HG03571 (cell line): ENCODE data around the gene SLC2A2.
"Not testable (repeated sequence)": the region's sequence is repeated elsewhere in the genome, so short reads cannot be mapped to it uniquely, and the experiment has no call there.

Experiments
- ATAC-seq: cut with Tn5 transposase; IDR thresholded peaks from one replicate; pipeline ENCODE4 v1.9.1; 2021; ENCODE audit not compliant: unreplicated experiment

SLC2A2 gene

DNA sequence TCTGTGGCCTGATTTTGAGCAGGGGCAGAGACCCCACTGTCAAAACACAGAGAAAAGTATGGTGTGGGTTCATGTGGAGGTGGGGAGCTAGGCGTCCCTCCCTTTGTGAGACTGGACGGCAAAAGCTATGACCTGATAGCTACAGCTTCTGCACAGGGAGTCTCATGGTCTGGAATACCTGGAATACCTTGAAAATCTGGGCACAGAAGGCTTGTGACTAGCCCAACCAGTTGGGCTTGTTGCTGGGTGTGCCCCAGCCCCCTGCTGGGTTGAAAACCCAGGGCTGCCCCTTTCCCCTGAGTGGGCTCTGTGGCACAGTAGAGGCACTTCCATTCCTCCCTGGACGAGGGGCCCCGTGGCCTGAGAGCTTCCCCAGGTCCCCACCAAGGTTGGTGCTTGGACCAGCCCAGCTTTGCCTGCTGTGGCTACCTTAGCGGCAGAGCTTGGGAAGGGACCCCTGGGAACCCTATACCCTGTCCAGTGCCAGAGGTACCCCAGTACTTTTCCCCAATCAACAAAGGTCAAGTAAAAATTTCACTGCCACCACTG lies 37.3 kb downstream of the SLC2A2 start:
- no peak for ATAC-seq

DNA sequence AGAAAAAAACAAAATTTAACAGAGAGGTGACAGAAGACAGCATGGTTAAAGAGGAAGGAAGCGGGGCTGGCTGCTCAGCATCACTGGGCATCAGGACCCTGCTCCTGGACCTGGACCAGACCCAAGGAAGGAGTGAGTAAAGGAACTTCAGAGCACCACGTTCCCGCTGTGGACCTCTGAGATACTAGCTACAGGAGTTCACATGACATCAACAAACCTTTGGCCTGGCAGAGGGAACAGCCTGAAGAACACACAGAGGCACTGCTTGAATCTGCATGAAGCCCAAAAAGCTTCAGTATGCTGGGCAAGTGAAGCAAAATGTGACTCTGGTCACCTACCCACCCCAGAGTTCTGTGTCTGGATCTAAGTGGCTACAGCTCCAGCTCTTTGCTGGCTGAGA lies 38.1 kb downstream of the SLC2A2 start:
- no peak for ATAC-seq

DNA sequence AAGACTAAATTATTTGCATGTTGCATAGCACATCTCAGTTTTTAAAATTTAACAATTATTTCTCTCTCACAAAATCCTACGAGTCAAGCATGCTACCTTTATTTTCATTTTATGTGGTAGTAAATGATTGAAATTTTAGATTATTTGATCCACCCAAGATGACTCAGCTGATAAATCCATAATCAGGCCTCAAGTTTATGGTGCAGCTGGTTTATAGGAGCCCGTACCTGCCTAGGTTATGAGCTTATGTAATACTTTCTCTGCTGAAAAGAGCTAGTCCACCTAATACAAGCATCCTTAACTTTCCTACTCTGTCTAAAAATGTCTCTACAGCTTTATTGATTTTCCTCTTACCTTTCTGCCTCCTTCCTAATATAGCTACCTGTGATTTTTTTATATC lies 41.2 kb downstream of the SLC2A2 start:
- no peak for ATAC-seq

DNA sequence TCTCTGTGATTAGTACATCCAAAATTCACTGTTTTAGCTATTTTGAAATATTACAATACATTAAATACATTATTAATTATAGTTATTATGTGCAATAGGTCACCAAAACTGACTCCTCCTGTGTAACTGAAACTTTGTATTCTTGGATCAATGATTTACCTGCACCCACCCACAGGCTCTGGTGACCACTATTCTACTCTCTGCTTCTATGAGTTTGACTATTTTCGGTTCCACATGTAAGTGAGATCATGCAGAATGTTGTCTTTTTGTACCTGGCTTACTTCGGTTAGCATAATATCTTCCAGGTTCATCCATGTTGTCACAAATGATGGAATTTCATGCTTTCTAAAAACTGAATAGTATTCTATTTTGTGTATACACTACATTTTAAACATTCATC lies 43.8 kb downstream of the SLC2A2 start:
- ATAC-seq: peak; percentile 99

DNA sequence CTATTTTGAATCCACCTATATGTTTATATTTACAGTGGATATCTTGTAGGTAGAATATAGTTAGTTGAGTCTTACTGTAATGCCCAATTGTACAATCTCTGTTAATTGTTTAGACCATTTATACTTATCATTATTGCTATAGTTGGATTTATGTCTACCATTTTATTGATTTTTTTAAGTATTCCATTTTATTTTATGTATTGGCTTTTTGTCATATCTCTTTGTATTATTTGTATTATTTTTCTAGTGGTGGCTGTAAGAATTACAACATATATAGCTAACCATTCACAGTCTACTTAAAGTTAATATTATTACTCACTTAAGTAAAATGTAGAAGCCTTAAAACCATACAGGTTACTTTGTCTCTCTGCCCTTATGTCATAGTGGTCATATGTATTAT lies 46.1 kb downstream of the SLC2A2 start:
- ATAC-seq: no peak

DNA sequence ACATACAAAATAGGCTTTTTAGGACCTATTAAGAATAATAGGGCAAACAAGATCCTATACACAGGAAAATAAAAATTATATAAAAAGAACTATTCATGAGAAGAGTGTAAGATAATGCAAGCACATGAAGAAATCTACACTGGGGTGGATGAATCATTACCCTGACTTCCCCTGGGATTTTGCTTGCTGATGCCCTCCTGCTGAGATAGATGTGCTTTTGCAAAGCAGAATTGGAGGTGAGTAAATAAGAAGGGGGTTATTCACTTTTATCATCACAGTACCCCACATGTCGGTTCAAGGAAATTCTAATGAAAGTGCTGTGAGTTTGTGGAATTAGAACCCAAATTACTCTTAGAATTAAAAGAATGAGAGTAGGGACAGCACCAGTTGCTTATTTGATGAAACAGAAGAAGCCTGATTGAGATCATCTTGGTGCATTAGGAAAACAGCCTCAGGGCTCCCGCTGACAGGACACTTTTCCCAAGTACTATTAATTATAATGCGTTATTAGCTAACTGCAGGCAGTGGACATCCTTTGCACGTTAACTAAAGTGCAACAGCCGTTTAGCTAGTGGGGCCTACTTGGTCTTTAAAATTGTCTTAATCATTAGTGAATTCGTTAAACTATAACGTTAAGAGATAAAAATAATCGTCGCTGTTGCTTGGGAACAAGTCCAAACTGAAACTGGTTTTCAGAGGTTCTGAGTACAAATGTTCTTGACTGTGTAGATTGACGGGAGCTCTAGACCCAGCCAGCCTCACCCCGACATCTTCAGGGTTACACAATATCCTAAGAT lies 48.4 kb downstream of the SLC2A2 start:
- no peak for ATAC-seq

DNA sequence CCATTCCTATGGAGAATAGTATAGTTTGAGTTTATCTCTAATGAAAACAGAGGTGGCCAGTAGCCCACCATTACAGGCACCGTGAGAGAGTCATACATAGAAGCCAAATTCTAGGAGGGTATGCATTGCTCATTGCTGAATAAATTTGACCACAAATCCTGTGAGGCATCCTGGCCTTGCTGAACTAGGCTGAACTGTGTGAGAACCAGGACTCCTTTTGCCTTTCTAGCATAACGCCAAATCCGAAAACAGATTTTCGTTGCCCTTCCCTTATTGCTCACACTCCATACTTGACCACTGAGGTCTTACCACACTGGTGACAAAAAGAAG lies 50.4 kb downstream of the SLC2A2 start:
- ATAC-seq: no peak

DNA sequence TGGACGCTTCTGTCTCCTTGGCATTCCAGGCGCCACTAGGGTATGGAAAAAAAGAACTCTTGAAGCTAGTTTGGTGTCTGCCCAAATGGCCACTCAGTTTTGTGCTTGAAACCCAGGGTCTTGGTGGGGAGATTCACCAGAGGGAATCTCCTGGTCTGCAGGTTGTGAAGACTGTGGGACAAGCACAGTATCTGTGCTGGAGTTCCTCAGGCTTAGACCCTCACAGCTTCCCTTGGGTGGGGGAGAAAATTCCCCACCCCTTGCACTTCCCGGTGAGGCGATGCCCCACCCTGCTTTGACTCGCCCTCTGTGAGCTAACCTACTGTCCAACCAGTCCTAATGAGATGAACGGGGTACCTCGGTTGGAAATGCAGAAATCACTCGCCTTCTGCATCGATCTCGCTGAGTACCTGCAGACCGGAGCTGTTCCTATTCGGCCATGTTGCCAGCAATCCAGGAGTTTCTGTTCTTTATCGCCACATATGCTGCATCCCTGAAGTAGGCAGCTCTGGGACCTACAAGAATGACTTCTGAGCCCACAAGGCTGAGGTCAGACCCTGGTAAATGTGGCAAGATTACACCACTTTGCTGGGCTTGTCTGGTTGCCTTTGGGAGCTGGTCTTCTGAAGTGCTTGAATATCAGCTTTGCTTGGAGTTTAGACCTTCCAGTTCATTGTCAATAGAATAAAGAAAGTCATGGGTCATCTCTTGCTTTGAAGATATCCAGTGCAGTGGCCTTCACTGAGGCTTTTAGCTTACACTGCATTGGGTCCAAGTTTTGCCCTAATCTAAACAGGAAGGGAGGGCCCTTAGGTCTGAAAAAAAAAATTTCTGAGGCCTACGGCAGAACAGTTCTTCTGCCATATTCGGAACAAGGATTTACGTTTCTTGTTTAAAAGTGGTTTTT lies 51.0 kb downstream of the SLC2A2 start:
- no peak for ATAC-seq

DNA sequence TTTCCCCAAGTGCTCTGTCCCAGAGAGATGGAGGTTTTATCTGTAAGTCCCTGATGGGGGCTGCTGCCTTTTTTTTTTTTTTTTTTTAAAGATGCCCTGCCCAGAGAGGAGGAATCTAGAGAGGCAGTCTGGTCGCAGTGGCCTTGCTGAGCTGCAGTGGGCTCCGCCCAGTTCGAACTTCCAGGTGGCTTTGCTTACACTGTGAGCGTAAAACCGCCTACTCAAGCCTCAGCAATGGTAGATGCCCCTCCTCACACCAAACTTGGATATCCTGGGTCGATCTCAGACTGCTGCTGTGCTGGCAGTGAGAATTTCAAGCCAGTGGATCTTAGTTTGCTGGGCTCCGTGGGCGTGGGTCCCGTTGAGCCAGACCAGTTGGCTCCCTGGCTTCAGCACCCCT lies 51.6 kb downstream of the SLC2A2 start:
- ATAC-seq: no peak

DNA sequence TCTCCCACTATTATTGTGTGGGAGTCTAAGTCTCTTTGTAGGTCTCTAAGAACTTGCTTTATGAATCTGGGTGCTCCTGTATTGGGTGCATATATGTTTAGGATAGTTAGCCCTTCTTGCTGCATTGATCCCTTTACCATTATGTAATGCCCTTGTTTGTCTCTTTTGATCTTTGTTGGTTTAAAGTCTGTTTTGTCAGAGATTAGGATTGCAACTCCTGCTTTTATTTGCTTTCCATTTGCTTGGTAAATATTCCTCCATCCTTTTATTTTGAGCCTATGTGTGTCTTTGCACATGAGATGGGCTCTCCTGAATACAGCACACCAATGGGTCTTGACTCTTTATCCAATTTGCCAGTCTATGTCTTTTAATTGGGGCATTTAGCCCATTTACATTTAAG lies 53.6 kb downstream of the SLC2A2 start:
- not testable (repeated sequence) for ATAC-seq

DNA sequence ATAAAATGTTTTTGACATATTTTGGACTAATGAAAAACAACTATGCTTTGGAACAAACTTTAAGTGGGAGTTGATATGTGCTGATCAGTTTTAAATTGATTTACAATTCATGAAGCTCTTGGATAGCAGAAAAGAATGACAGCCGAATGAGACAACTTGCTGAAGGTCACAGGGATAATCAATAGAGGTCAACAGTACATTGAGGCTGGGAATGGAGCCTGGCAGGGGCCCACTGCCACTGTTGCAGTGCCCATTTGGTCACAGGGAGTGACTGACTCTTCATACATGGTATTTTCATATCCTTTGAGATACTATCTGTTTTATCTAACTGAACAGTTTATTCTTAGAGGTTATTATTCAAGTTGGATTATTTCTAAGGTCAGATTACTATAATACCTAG lies 59.4 kb downstream of the SLC2A2 start:
- no peak for ATAC-seq

DNA sequence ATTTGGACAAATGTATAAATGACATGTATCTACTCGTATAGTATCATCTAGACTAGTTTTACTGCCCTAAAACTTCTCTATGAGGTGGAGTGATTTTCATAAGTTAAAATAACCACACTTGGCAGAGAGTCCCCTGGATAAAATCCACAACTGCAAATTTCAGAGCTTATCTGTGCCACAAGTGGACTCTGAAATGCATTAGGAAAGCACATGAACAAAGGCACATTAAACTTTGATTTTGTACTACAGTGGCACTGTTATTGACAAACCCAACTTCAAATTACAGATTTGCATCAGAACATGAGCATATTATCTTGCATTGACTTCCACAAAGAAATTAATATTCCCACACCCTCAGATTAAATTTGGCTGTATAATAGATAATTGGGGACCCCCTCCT lies 60.0 kb downstream of the SLC2A2 start:
- no peak for ATAC-seq

DNA sequence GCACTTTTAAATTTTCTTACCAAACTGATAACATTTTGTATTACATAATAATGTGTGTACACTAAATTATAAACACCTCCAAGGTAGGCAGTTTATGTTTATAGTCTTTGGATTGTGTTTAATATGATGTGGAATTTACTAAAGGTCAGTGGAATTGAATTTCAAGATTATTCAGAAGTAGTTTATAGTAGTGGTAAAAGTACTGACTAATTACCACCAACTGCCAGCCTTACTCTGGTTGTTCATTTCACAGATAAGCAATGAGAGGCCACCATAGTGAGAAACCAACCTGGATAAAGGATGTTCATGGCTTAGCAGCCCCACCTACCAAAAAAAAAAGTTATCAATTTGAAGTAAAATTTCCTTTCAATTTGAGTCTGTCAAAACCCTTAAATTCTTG lies 64.1 kb downstream of the SLC2A2 start:
- ATAC-seq: no peak

DNA sequence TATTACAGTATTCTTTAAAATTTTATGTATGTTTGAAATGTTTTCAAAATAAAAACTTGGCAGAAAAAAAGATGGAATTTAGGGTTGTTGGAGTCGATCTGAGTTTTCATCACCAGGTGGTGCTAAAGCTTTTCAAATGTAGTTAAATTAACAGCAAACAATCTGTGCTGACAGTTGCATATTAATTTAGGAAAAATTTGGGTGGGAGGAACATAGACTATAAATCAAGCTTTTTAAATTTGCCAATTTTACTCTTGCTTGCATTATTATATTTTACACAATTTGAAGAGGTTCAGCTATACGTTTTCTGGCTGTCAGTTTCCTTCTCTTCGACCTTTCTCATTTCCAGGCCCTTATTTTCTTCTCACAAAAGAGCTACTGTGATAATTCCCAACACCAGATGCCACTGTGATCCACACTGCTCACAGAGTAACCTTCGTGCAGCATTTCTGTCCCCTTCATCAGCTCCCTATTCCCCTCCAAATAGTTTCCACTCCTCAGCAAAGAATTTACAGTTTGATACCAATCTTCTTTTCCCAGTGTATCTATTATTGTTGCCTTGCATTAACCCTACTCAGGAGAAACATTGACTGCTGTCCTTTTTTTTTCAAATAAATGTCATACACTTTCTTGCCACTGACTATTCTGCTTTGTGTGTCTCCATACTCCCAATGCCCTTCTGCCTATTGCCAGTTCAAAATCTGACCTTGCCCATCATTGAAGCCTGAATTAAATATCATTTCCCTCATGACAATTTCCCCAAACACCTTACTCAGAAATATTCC lies 64.7 kb downstream of the SLC2A2 start:
- ATAC-seq: no peak

DNA sequence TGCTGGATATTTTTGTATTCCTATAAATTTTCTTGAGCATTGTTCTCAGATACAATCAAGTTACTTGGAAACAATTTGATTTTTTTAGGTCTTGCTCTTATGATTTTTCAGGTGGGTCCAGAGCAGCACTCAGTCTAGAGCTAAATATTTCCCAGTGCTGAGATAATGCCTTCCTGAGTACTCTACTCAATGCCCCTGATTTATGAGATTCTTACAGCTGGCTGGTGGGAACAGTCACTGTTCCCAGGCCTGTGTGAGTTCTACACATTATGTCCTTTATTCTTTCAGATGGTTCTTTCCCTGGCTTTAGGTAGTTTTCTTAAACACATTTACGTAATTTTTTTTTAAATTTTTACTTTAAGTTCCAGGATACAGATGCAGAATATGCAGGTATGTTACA lies 67.1 kb downstream of the SLC2A2 start:
- ATAC-seq: no peak

DNA sequence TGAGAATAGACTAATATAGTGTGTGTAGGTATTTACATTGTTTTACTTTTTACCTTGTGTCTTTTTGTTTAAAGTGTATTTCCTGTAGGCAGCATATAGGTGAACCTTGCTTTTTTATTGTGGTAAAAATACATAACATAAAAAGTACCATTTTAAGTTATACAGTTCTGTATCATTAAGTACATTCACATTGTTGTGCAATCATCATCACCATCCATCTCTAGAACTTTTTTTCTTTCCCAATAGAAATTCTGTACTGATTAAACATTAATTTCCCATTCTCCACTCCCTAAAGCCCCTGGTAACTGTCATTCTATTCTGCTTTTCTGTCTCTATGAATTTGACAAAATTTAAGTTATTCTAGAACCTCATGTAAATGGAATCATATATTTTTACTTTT lies 69.9 kb downstream of the SLC2A2 start:
- ATAC-seq: no peak

DNA sequence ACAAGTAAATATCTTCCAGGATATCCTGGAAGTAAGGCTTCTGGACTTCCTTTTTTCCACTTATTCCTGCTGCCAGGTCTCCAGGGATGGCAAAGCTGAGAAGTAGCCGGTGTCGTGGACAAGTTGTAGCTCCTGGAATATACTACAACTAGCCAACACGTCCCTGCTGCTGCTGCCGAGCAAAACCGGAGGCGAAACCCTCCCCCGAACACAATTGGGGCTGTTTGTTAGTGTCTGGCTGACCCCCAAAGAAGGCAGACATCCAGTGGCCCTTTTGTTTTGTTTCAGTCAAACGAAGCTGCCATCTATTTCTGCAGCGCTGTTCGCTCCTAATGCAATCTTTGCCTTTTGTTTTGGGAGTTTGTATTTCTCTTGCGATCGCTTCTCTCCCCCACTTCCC lies 72.8 kb downstream of the SLC2A2 start:
- ATAC-seq: no peak

DNA sequence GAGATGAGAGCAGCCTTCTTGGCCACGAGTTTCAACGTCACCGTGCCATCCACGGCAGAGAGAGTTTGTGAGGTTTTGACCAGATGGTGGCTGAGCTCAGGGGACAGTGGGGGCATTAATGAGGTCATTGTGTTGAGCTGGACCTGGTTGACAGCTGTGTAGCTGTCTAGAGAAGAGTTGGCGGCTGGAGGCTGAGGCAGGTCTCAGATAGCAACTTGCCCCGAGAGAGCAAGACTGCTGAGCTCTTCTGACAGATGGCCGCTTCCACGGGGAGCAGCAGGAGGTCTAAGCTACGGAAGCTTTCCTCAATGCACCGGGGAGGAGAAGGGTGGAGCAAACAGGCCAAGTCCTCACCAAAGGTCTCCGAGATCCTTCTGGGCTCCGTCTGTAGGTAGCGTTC lies 73.3 kb downstream of the SLC2A2 start:
- no peak for ATAC-seq

DNA sequence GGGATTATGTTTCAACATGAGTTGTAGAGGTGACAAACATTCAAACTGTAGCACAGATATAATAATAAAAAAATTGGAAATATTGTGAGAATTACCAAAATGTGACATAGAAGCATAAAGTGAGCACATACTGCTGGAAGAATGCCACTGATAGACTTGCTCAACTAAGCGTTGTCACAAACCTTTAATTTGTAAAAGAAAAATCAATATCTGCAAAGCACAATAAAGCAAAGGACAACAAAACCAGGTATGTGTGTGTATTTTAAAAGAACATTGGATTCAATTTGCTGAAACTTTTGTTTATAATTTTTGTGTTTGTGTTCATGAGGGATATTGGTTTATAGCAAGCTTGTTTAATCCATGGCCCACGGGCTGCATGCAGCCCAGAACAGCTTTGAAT lies 77.3 kb downstream of the SLC2A2 start:
- no peak for ATAC-seq

DNA sequence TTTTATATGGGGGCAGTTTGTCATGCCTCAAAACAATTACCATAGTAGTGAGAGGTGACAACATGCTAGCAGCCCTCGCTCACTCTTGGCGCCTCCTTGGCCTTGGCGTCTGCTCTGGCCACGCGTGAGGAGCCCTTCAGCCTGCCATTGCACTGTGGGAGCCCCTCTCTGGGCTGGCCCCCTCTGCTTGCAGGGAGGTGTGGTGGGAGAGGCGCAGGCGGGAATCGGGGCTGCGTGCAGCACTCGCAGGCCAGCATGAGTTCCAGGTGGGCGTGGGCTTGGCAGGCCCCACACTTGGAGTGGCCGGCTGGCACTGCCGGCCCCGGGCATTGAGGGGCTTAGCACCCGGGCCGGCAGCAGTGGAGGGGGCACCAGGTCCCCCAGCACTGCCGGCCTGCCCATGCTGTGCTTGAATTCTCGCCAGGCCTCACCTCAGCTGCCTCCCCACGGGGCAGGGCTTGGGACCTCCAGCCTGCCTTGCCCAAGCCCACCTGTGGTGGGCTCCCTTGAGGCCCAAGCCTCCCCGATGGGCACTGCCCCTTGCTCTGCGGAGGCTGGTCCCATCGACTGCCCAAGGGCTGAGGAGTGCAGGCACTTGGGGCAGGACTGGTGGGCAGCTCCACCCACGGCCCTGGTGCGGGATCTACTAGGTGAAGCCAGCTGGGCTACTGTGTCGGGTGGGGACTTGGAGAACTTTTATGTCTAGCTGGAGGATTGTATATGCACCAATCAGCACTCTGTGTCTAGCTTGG lies 79.3 kb downstream of the SLC2A2 start:
- no peak for ATAC-seq
